Measurements from ENCODE around the gene CEP350. TPM values are rescaled to one million over a fixed set of nuclear protein-coding genes. Genes with fewer than 3 reads are reported as not detected.

CEP350 gene
- total RNA-seq, 2 donors from 2014 or later, result 43.3 to 67.4 TPM

DNA sequence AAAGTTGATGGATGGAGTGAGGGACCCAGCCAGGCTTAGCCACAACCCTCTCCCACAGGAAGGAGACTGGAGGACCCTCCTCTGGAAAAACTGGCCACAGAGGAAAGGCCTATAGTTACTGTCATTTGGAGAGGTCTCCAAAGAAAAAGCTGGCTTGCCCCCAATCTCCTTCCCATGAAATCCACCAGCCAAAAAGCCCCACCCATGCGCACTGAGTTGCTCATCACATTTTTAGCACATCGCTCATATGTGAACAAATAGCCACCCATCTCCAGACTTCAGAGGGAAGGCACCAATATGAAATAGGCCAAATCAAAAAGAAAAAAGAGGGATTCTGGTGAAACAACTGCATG, 163.1 kb downstream of the CEP350 start:
- Histone ChIP-seq H3K4me3 (no peak overlapping the region), H3K36me3 (no peaks in the 10 kb centered on the region), H3K9me3 (no peaks in the 10 kb centered on the region), H3K27me3 (replicated peaks; ENCODE audit: insufficient read depth) (no peaks in the 10 kb centered on the region), H3K27ac (no peak overlapping the region), H3K4me1 (replicated peaks) (no peaks in the 10 kb centered on the region)
- intact Hi-C loops (cut with DNase I), result no loop called here
- TF ChIP-seq CTCF (IDR thresholded peaks at IDR 0.05), result no peak
- no peak for TF ChIP-seq POLR2AphosphoS5 (IDR thresholded peaks at IDR 0.05)
- TF ChIP-seq POLR2A (IDR thresholded peaks at IDR 0.05), result no peak
- no peak for DNase-seq (ENCODE audit: low spot score)
- 94% methylated on average over 2 of the region's 2 CpGs for WGBS

DNA sequence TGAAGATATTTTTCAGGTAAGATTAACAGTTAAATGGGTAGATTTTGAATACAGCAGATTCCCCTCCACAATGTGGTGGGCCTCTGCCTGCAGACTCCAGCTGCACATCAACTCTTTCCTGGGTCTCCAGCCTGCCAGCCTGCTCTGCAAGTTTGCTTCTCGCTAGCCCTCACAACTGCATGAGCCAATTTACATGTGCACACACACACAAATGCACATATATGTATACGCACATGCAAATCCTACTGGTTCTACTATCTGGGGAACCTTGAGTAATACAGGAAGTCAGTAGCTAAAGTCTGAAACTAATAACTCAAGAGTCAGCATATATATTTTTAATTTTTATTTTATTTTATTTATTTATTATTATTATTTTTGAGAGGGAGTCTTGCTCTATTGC, 165.2 kb downstream of the CEP350 start:
- no peak for DNase-seq (ENCODE audit: low spot score)
- no peaks in the 10 kb centered on the region for H3K4me1 ChIP-seq (replicated peaks)
- no peak overlapping the region for H3K27ac ChIP-seq
- no peak overlapping the region for H3K4me3 ChIP-seq
- intact Hi-C loops (cut with DNase I), result no loop called here
- H3K9me3 ChIP-seq, result no peaks in the 10 kb centered on the region
- H3K27me3 ChIP-seq (replicated peaks; ENCODE audit: insufficient read depth), result no peaks in the 10 kb centered on the region
- 82% methylated on average over 2 of the region's 2 CpGs for WGBS
- no peaks in the 10 kb centered on the region for H3K36me3 ChIP-seq
- TF ChIP-seq POLR2AphosphoS5 (IDR thresholded peaks at IDR 0.05), result no peak

DNA sequence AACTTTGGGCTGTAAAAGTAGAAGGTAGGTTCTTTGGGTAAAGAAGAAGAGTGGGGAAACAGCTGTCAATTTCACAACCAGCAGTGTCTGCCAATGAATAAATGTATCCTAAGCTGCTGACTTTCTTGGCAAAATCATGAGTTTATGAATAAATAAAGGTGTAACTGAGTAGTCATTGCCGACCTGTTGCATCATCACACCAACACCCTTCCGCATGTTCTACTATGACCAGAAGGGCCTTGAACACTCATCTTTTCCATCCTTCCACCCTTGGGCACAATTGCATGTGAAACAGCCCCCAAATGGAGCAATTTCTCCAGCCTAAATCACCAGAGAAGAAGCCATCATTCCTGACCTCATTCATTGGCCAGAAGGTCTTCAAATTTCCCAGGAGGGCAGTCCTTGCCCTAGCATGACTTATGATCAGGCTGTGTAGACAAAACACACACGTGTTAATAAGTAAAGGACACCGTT, 168.9 kb downstream of the CEP350 start:
- no peak for DNase-seq (ENCODE audit: low spot score)
- TF ChIP-seq POLR2AphosphoS5 (IDR thresholded peaks at IDR 0.05) (no peak), POLR2A (IDR thresholded peaks at IDR 0.05) (no peak), CTCF (IDR thresholded peaks at IDR 0.05) (no peak)
- Histone ChIP-seq H3K4me3 (no peak overlapping the region), H3K27ac (no peak overlapping the region), H3K9me3 (no peaks in the 10 kb centered on the region), H3K36me3 (no peaks in the 10 kb centered on the region), H3K4me1 (replicated peaks) (no peaks in the 10 kb centered on the region), H3K27me3 (replicated peaks; ENCODE audit: insufficient read depth) (no peaks in the 10 kb centered on the region)
- intact Hi-C loops (cut with DNase I), result no loop called here
- WGBS, result 88% methylated on average over 4 of the region's 4 CpGs

GRCh38 chr1:180130651-180131050, 176.0 kb downstream of the CEP350 start:
- DNase-seq (ENCODE audit: low spot score), result no peak
- H3K27ac ChIP-seq, result no peak overlapping the region
- no peak overlapping the region for H3K4me3 ChIP-seq
- H3K27me3 ChIP-seq (replicated peaks; ENCODE audit: insufficient read depth), result peaks cover 2% of the 10 kb centered on the region
- H3K9me3 ChIP-seq, result no peaks in the 10 kb centered on the region
- no peaks in the 10 kb centered on the region for H3K4me1 ChIP-seq (replicated peaks)
- 82% methylated on average over 2 of the region's 2 CpGs for WGBS
- TF ChIP-seq POLR2AphosphoS5 (IDR thresholded peaks at IDR 0.05) (no peak), CTCF (IDR thresholded peaks at IDR 0.05) (no peak), POLR2A (IDR thresholded peaks at IDR 0.05) (no peak)
- intact Hi-C loops (cut with DNase I), result no loop called here
- H3K36me3 ChIP-seq, result no peaks in the 10 kb centered on the region

GRCh38 chr1:180131510-180131909, 176.9 kb downstream of the CEP350 start:
- Histone ChIP-seq H3K4me3 (no peak overlapping the region), H3K27me3 (replicated peaks; ENCODE audit: insufficient read depth) (peaks cover 2% of the 10 kb centered on the region), H3K4me1 (replicated peaks) (no peaks in the 10 kb centered on the region), H3K9me3 (no peaks in the 10 kb centered on the region), H3K27ac (no peak overlapping the region), H3K36me3 (no peaks in the 10 kb centered on the region)
- 80% methylated on average over 5 of the region's 5 CpGs for WGBS
- DNase-seq (ENCODE audit: low spot score), result no peak
- intact Hi-C loops (cut with DNase I), result no loop called here
- TF ChIP-seq POLR2A (IDR thresholded peaks at IDR 0.05) (no peak), CTCF (IDR thresholded peaks at IDR 0.05) (no peak), POLR2AphosphoS5 (IDR thresholded peaks at IDR 0.05) (no peak)
